Measurements from ENCODE around the gene DRP2. TPM values are rescaled to one million over a fixed set of nuclear protein-coding genes. Genes with fewer than 3 reads are reported as not detected.

DRP2 gene
- total RNA-seq, 1 experiment from 2014 or later, result 0.45 TPM

DNA sequence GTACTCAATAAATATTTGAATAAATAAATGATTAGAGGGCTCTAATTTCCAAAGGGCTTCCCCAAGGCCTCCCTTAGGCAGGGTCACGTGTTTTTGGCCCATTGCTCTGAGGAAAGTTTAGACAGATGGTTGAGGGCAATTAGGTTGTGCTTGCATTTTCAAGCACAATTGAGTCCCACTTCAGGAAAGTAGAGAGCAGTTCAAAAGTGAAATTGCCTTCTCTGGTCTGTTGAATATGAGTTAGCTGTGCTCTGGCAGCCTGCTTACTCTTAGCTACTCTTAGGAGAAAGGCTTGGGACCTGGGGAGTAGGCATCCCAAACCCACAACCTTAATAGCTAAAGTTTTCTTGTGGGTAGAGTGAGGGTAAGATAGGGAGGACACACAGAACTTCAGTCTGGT, 9.0 kb upstream of the DRP2 start:
- CTCF ChIA-PET, result no interaction called here
- POLR2A ChIA-PET (ENCODE audit: low non-redundant PET), result no interaction called here

GRCh38 chrX:101217689-101218088, 1.9 kb upstream of the DRP2 start:
- no peak for TF ChIP-seq EZH2 (IDR thresholded peaks at IDR 0.05; ENCODE audit: borderline replicate concordance, low read depth, low read length, poor library complexity, severe bottlenecking)
- TF ChIP-seq, protein P1, sequence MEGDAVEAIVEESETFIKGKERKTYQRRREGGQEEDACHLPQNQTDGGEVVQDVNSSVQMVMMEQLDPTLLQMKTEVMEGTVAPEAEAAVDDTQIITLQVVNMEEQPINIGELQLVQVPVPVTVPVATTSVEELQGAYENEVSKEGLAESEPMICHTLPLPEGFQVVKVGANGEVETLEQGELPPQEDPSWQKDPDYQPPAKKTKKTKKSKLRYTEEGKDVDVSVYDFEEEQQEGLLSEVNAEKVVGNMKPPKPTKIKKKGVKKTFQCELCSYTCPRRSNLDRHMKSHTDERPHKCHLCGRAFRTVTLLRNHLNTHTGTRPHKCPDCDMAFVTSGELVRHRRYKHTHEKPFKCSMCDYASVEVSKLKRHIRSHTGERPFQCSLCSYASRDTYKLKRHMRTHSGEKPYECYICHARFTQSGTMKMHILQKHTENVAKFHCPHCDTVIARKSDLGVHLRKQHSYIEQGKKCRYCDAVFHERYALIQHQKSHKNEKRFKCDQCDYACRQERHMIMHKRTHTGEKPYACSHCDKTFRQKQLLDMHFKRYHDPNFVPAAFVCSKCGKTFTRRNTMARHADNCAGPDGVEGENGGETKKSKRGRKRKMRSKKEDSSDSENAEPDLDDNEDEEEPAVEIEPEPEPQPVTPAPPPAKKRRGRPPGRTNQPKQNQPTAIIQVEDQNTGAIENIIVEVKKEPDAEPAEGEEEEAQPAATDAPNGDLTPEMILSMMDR (conservative IDR thresholded peaks at IDR 0.05; ENCODE audit: low read depth, low read length), result no peak
- Histone ChIP-seq H3K4me1 (ENCODE audit: insufficient read depth, low read length, poor library complexity, severe bottlenecking) (no peaks in the 10 kb centered on the region), H3K27me3 (replicated peaks; ENCODE audit: insufficient read depth, low read depth, low read length, poor library complexity) (no peaks in the 10 kb centered on the region), H3K36me3 (ENCODE audit: insufficient read depth, low read length, poor library complexity, severe bottlenecking) (no peaks in the 10 kb centered on the region), H3K4me3 (ENCODE audit: low read depth, low read length, poor library complexity, severe bottlenecking) (no peak overlapping the region), H3K9me3 (ENCODE audit: low read depth, low read length, poor library complexity, severe bottlenecking) (no peaks in the 10 kb centered on the region), H3K27ac (ENCODE audit: low read depth, low read length, poor library complexity, severe bottlenecking) (no peak overlapping the region)
- BruUV-seq (replicated peaks), result no TSS peak
- intact Hi-C loops (cut with micrococcal nuclease; ENCODE audit: unreplicated experiment), result no loop called here
- ChIA-PET POLR2A (ENCODE audit: low non-redundant PET) (no interaction called here), CTCF (no interaction called here)
- DNase-seq (ENCODE audit: low spot score), result no peak

More for the DNA sequence above, 9.0 kb upstream of the DRP2 start:
- TF ChIP-seq EZH2 (IDR thresholded peaks at IDR 0.05; ENCODE audit: borderline replicate concordance, low read depth, low read length, poor library complexity, severe bottlenecking), result no peak
- Histone ChIP-seq H3K9me3 (ENCODE audit: low read depth, low read length, poor library complexity, severe bottlenecking) (no peaks in the 10 kb centered on the region), H3K4me3 (ENCODE audit: low read depth, low read length, poor library complexity, severe bottlenecking) (no peak overlapping the region), H3K27ac (ENCODE audit: low read depth, low read length, poor library complexity, severe bottlenecking) (no peak overlapping the region), H3K36me3 (ENCODE audit: insufficient read depth, low read length, poor library complexity, severe bottlenecking) (no peaks in the 10 kb centered on the region), H3K27me3 (replicated peaks; ENCODE audit: insufficient read depth, low read depth, low read length, poor library complexity) (no peaks in the 10 kb centered on the region), H3K4me1 (ENCODE audit: insufficient read depth, low read length, poor library complexity, severe bottlenecking) (no peaks in the 10 kb centered on the region)
- BruUV-seq (replicated peaks), result no TSS peak
- intact Hi-C loops (cut with micrococcal nuclease; ENCODE audit: unreplicated experiment), result no loop called here
- DNase-seq (ENCODE audit: low spot score), result no peak

GRCh38 chrX:101219864-101220346, 319 bp downstream of the DRP2 start:
- Histone ChIP-seq H3K4me1 (ENCODE audit: insufficient read depth, low read length, poor library complexity, severe bottlenecking) (no peaks in the 10 kb centered on the region), H3K27me3 (replicated peaks; ENCODE audit: insufficient read depth, low read depth, low read length, poor library complexity) (no peaks in the 10 kb centered on the region), H3K9me3 (ENCODE audit: low read depth, low read length, poor library complexity, severe bottlenecking) (no peaks in the 10 kb centered on the region), H3K36me3 (ENCODE audit: insufficient read depth, low read length, poor library complexity, severe bottlenecking) (no peaks in the 10 kb centered on the region), H3K4me3 (ENCODE audit: low read depth, low read length, poor library complexity, severe bottlenecking) (no peak overlapping the region), H3K27ac (ENCODE audit: low read depth, low read length, poor library complexity, severe bottlenecking) (no peak overlapping the region)
- no TSS peak for BruUV-seq (replicated peaks)
- no peak for TF ChIP-seq EZH2 (IDR thresholded peaks at IDR 0.05; ENCODE audit: borderline replicate concordance, low read depth, low read length, poor library complexity, severe bottlenecking)
- TF ChIP-seq, protein P1 (conservative IDR thresholded peaks at IDR 0.05; ENCODE audit: low read depth, low read length), result no peak
- no peak for DNase-seq (ENCODE audit: low spot score)
- POLR2A ChIA-PET (ENCODE audit: low non-redundant PET), result no interaction called here
- CTCF ChIA-PET, result no interaction called here
- intact Hi-C loops (cut with micrococcal nuclease; ENCODE audit: unreplicated experiment), result no loop called here

- no peaks in the 10 kb centered on the region for H3K27me3 ChIP-seq (replicated peaks; ENCODE audit: insufficient read depth, low read depth, low read length, poor library complexity)
- DNase-seq (ENCODE audit: low spot score), result no peak
- TF ChIP-seq, protein P1 (conservative IDR thresholded peaks at IDR 0.05; ENCODE audit: low read depth, low read length), result no peak
- TF ChIP-seq EZH2 (IDR thresholded peaks at IDR 0.05; ENCODE audit: borderline replicate concordance, low read depth, low read length, poor library complexity, severe bottlenecking), result no peak
- H3K9me3 ChIP-seq (ENCODE audit: low read depth, low read length, poor library complexity, severe bottlenecking), result no peaks in the 10 kb centered on the region
- POLR2A ChIA-PET (ENCODE audit: low non-redundant PET), result no interaction called here
- no peak overlapping the region for H3K27ac ChIP-seq (ENCODE audit: low read depth, low read length, poor library complexity, severe bottlenecking)
- CTCF ChIA-PET, result no interaction called here
- H3K36me3 ChIP-seq (ENCODE audit: insufficient read depth, low read length, poor library complexity, severe bottlenecking), result no peaks in the 10 kb centered on the region
- no peaks in the 10 kb centered on the region for H3K4me1 ChIP-seq (ENCODE audit: insufficient read depth, low read length, poor library complexity, severe bottlenecking)
- intact Hi-C loops (cut with micrococcal nuclease; ENCODE audit: unreplicated experiment), result no loop called here
- no TSS peak for BruUV-seq (replicated peaks)
- no peak overlapping the region for H3K4me3 ChIP-seq (ENCODE audit: low read depth, low read length, poor library complexity, severe bottlenecking)
Measured at GRCh38 chrX:101220662-101221260, 1.2 kb downstream of the DRP2 start.
